ENCODE results near the gene SLX1B.
"Not testable (repeated sequence)": the region's sequence is repeated elsewhere in the genome, so short reads cannot be mapped to it uniquely, and the experiment has no call there.

DNA sequence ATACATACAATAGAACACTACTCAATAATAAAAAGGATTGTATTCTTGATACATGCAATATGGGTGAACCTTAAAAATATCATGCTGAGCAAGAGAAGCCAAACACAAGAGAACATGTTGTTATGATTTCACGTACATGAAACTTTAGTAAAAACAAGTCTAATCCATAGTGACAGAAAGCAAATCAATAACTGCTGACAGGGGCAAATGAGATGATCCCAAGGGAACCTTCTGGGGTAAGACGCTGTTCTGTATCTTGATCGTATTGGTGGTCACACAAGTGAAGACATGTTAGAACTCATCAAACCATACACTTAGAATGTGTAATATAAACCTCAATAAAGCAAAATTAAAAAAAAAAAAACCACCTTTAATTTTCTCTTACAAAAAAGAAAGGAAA lies 28.9 kb upstream of the SLX1B start:
- TF ChIP-seq, protein P1, sequence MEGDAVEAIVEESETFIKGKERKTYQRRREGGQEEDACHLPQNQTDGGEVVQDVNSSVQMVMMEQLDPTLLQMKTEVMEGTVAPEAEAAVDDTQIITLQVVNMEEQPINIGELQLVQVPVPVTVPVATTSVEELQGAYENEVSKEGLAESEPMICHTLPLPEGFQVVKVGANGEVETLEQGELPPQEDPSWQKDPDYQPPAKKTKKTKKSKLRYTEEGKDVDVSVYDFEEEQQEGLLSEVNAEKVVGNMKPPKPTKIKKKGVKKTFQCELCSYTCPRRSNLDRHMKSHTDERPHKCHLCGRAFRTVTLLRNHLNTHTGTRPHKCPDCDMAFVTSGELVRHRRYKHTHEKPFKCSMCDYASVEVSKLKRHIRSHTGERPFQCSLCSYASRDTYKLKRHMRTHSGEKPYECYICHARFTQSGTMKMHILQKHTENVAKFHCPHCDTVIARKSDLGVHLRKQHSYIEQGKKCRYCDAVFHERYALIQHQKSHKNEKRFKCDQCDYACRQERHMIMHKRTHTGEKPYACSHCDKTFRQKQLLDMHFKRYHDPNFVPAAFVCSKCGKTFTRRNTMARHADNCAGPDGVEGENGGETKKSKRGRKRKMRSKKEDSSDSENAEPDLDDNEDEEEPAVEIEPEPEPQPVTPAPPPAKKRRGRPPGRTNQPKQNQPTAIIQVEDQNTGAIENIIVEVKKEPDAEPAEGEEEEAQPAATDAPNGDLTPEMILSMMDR (IDR thresholded peaks at IDR 0.05), result not testable (repeated sequence)
- not testable (repeated sequence) for TF ChIP-seq POLR2A (IDR thresholded peaks at IDR 0.05)

Measured in upper lobe of left lung (tissue), 4 donors.